ENCODE results near the gene GABBR2. TPM values are rescaled to one million over a fixed set of nuclear protein-coding genes. Genes with fewer than 3 reads are reported as not detected.

GABBR2 gene
- total RNA-seq, 2 donors from 2014 or later, result 0.41 TPM; not detected in 1

- intact Hi-C loops (cut with DNase I), result loop anchor here (5.0 kb wide), 2 partner anchors 272 to 332 kb away; partner anchors contain the start of genes ANP32B (in 1 of the 2) and TRMO (in 1 of the 2)
- ATAC-seq, result no peak
- DNase-seq, result no peak
Measured at GRCh38 chr9:98254228-98255060, 454.3 kb downstream of the GABBR2 start.

GRCh38 chr9:98253565-98253964, 455.2 kb downstream of the GABBR2 start:
- intact Hi-C loops (cut with DNase I), result no loop called here
- no peak for DNase-seq
- ATAC-seq, result no peak

GRCh38 chr9:98251551-98251950, 457.2 kb downstream of the GABBR2 start:
- no peak for ATAC-seq
- DNase-seq, result no peak
- intact Hi-C loops (cut with DNase I), result no loop called here

- DNase-seq (no peak), ATAC-seq (no peak)
- intact Hi-C loops (cut with DNase I), result no loop called here
Measured at GRCh38 chr9:98249771-98250170, 459.0 kb downstream of the GABBR2 start.

- ATAC-seq, result peak; percentile 50 to 81
- DNase-seq, result peak; percentile 68
- intact Hi-C loops (cut with DNase I), result no loop called here
Measured at GRCh38 chr9:98248737-98249474, 459.8 kb downstream of the GABBR2 start.

GRCh38 chr9:98247831-98248657, 460.7 kb downstream of the GABBR2 start:
- intact Hi-C loops (cut with DNase I), result no loop called here
- ATAC-seq, result no peak

GRCh38 chr9:98242426-98242825, 466.3 kb downstream of the GABBR2 start:
- no peak for ATAC-seq
- DNase-seq, result no peak
- intact Hi-C loops (cut with DNase I), result no loop called here

More at GRCh38 chr9:98247831-98248657, 460.7 kb downstream of the GABBR2 start:
- DNase-seq, result no peak

GRCh38 chr9:98241357-98242300, 467.1 kb downstream of the GABBR2 start:
- DNase-seq, result no peak
- ATAC-seq, result no peak
- intact Hi-C loops (cut with DNase I), result no loop called here

GRCh38 chr9:98240475-98240874, 468.3 kb downstream of the GABBR2 start:
- DNase-seq (no peak), ATAC-seq (no peak)
- intact Hi-C loops (cut with DNase I), result no loop called here

Other genes with a start within 250 kb of the GABBR2 start
- gene ANKS6, start 87.6 kb upstream of the GABBR2 start, total RNA-seq, result 1 to 10 TPM; 6.5 to 7.4 TPM
- gene GALNT12, start 98.7 kb upstream of the GABBR2 start, total RNA-seq, result 1 to 10 TPM in 1 of 2 donors, under 1 TPM in 1; 0.91 to 1.1 TPM
- gene COL15A1, start 235.0 kb upstream of the GABBR2 start, total RNA-seq, result 10 to 100 TPM; 73.3 to 75.0 TPM

All from left cardiac atrium (tissue), 4 donors.